Keratinocyte (primary cell): ENCODE measurements around the gene LRRC18. TPM values are rescaled to one million over a fixed set of nuclear protein-coding genes. Genes with fewer than 3 reads are reported as not detected.

Source experiments
- DNase-seq: peaks from one replicate; pipeline ENCODE4 v3.0.0-alpha.2; 2011; ENCODE audit warnings: low read depth, missing footprints, low spot score
- FAIRE-seq: peaks from 2 replicates; lab custom pipeline; 2011; peaks lifted over from hg19 to GRCh38; lab: Jason Lieb, UNC
- H2AFZ ChIP-seq: 2 replicates; pipeline ENCODE4 v1.6.0; 2012; ENCODE audit warnings: low read length, control low read depth, inconsistent platforms; ENCODE audit not compliant: control insufficient read depth
- H3K27ac ChIP-seq: 2 replicates; pipeline ENCODE4 v1.5.1; 2011; ENCODE audit warnings: low read length; ENCODE audit not compliant: control insufficient read depth, insufficient read depth
- H3K27me3 ChIP-seq: 3 replicates; pipeline ENCODE4 v1.6.0; 2011; ENCODE audit warnings: low read length; ENCODE audit not compliant: control insufficient read depth, insufficient read depth; ENCODE audit errors: extremely low read depth
- H3K36me3 ChIP-seq, 2 experiments: 2 replicates in 1 of 2; 3 replicates in 1 of 2; pipeline ENCODE4 v1.5.1; 2011; ENCODE audit warnings: low read length in 2 of 2, mild to moderate bottlenecking in 1 of 2; ENCODE audit not compliant: control insufficient read depth in 2 of 2, insufficient read depth in 2 of 2; ENCODE audit errors: extremely low read depth in 1 of 2
- H3K4me1 ChIP-seq: 3 replicates; pipeline ENCODE4 v1.5.1; 2011; ENCODE audit warnings: low read length; ENCODE audit not compliant: control insufficient read depth, insufficient read depth; ENCODE audit errors: extremely low read depth
- H3K4me2 ChIP-seq: 3 replicates; pipeline ENCODE4 v1.6.0; 2011; ENCODE audit warnings: low read depth, low read length; ENCODE audit not compliant: control insufficient read depth, insufficient read depth; ENCODE audit errors: extremely low read depth
- H3K4me3 ChIP-seq, 3 experiments: fragments of 200-600 bp in 1 of 3; sonication (generic) in 1 of 3; 2 replicates in 2 of 3; 3 replicates in 1 of 3; pipeline ENCODE4 v1.5.1; 2011 to 2016; ENCODE audit warnings: low read length in 3 of 3, mild to moderate bottlenecking in 3 of 3, control low read depth in 2 of 3, inconsistent platforms in 1 of 3, low read depth in 1 of 3, mixed read lengths in 1 of 3, mixed run types in 1 of 3, moderate library complexity in 1 of 3; ENCODE audit not compliant: control insufficient read depth in 2 of 3, insufficient read depth in 2 of 3; ENCODE audit errors: extremely low read depth in 1 of 3
- H3K79me2 ChIP-seq: 2 replicates; pipeline ENCODE4 v1.6.0; 2012; ENCODE audit warnings: low read length; ENCODE audit not compliant: control insufficient read depth, insufficient read depth
- H3K9ac ChIP-seq: 3 replicates; pipeline ENCODE4 v1.6.0; 2011; ENCODE audit warnings: low read length; ENCODE audit not compliant: control insufficient read depth, insufficient read depth; ENCODE audit errors: extremely low read depth
- H3K9me1 ChIP-seq: 3 replicates; pipeline ENCODE4 v1.6.0; 2011; ENCODE audit warnings: low read length; ENCODE audit not compliant: control insufficient read depth, insufficient read depth; ENCODE audit errors: extremely low read depth
- H3K9me3 ChIP-seq: 2 replicates; pipeline ENCODE4 v1.5.1; 2012; ENCODE audit warnings: low read depth, low read length; ENCODE audit not compliant: control insufficient read depth
- H4K20me1 ChIP-seq: 3 replicates; pipeline ENCODE4 v1.6.0; 2011; ENCODE audit warnings: low read length; ENCODE audit not compliant: control insufficient read depth, insufficient read depth; ENCODE audit errors: extremely low read depth
- EZH2 ChIP-seq: IDR thresholded peaks from one replicate; pipeline ENCODE4 v1.6.1; 2012; ENCODE audit warnings: inconsistent platforms, mild to moderate bottlenecking, low read length, moderate library complexity
- dilution Hi-C: fragments of 300-500 bp; cut with MboI; formaldehyde crosslinking; loops from one replicate; pipeline ENCODE4 v1.7.0; 2020; ENCODE audit warnings: low sequenced_read_pairs; ENCODE audit not compliant: extremely low pct_ligation_motif_present
- polyA plus RNA-seq, 5 experiments: library from polyadenylated mRNA; depleted of rRNA in 3 of 5; stranded (reverse) in 3 of 5; stranded (forward) in 1 of 5; unstranded in 1 of 5; fragments of >200 nt; gene quantifications; 1 replicate in 1 of 5; 2 replicates in 3 of 5; 3 replicates in 1 of 5; pipeline versions ENCODE4 v1.2.1 to v1.2.3, GENCODE V29; 2011 to 2012; ENCODE audit warnings: missing spikeins in 2 of 5, low read depth in 1 of 5, low replicate concordance in 1 of 5
- TF ChIP-seq, protein P1 (sequence below), 3 experiments: IDR thresholded peaks in 1 of 3; conservative IDR thresholded peaks in 1 of 3; optimal IDR thresholded peaks in 1 of 3; 2 replicates in 2 of 3; 3 replicates in 1 of 3; pipeline versions ENCODE3 to v1.5.1; 2011; ENCODE audit warnings: low read length in 3 of 3, mild to moderate bottlenecking in 3 of 3, moderate library complexity in 2 of 3, control low read depth in 1 of 3, inconsistent platforms in 1 of 3; ENCODE audit not compliant: insufficient read depth in 2 of 3; ENCODE audit errors: extremely low read depth in 1 of 3

Gene LRRC18
- polyA plus RNA-seq, 1 donor (not counting 4 experiments of a cell fraction or from before 2014, with no cell fraction given) = not detected

- Histone ChIP-seq H4K20me1 (no peaks in the 10 kb centered on the region), H3K4me3 (no peak overlapping the region), H3K36me3 (no peaks in the 10 kb centered on the region), H3K4me1 (no peaks in the 10 kb centered on the region), H3K9ac (no peak overlapping the region), H3K27me3 (peaks cover 4% of the 10 kb centered on the region), H3K9me3 (no peaks in the 10 kb centered on the region), H3K27ac (no peak overlapping the region), H3K9me1 (no peaks in the 10 kb centered on the region), H3K4me2 (no peak overlapping the region), H3K79me2 (no peaks in the 10 kb centered on the region), H2AFZ (no peak overlapping the region)
- no peak for TF ChIP-seq EZH2
- TF ChIP-seq, protein P1, sequence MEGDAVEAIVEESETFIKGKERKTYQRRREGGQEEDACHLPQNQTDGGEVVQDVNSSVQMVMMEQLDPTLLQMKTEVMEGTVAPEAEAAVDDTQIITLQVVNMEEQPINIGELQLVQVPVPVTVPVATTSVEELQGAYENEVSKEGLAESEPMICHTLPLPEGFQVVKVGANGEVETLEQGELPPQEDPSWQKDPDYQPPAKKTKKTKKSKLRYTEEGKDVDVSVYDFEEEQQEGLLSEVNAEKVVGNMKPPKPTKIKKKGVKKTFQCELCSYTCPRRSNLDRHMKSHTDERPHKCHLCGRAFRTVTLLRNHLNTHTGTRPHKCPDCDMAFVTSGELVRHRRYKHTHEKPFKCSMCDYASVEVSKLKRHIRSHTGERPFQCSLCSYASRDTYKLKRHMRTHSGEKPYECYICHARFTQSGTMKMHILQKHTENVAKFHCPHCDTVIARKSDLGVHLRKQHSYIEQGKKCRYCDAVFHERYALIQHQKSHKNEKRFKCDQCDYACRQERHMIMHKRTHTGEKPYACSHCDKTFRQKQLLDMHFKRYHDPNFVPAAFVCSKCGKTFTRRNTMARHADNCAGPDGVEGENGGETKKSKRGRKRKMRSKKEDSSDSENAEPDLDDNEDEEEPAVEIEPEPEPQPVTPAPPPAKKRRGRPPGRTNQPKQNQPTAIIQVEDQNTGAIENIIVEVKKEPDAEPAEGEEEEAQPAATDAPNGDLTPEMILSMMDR (optimal IDR thresholded peaks at IDR 0.05 in 1 of 3, IDR thresholded peaks at IDR 0.05 in 1 of 3, conservative IDR thresholded peaks at IDR 0.05 in 1 of 3; ENCODE audit: extremely low read depth in 1 of 3, insufficient read depth in 2 of 3, low read length in 3 of 3) = no peak
- FAIRE-seq = no peak
- dilution Hi-C loops = no loop called here
- no peak for DNase-seq
Observed at GRCh38 chr10:48946332-48946731, 6.7 kb upstream of the LRRC18 start.

GRCh38 chr10:48945441-48946130, 5.9 kb upstream of the LRRC18 start:
- Histone ChIP-seq H4K20me1 (no peaks in the 10 kb centered on the region), H3K79me2 (no peaks in the 10 kb centered on the region), H3K9me1 (no peaks in the 10 kb centered on the region), H3K27ac (no peak overlapping the region), H3K4me2 (no peak overlapping the region), H3K4me3 (no peak overlapping the region), H3K4me1 (no peaks in the 10 kb centered on the region), H3K27me3 (peaks cover 4% of the 10 kb centered on the region), H3K9ac (no peak overlapping the region), H3K36me3 (no peaks in the 10 kb centered on the region), H3K9me3 (no peaks in the 10 kb centered on the region), H2AFZ (no peak overlapping the region)
- DNase-seq (no peak), FAIRE-seq (no peak)
- no peak for TF ChIP-seq EZH2
- TF ChIP-seq, protein P1 (optimal IDR thresholded peaks at IDR 0.05 in 1 of 3, IDR thresholded peaks at IDR 0.05 in 1 of 3, conservative IDR thresholded peaks at IDR 0.05 in 1 of 3; ENCODE audit: extremely low read depth in 1 of 3, insufficient read depth in 2 of 3, low read length in 3 of 3) = no peak
- dilution Hi-C loops = no loop called here
